AG04450 (cell line): ENCODE data around the gene PPDPF. TPM values are rescaled to one million over a fixed set of nuclear protein-coding genes. Genes with fewer than 3 reads are reported as not detected.

Experiments used
- CTCF ChIA-PET: fragments of 300-600, 350-600 bp; formaldehyde crosslinking; extraction: SDS; loops from one replicate; lab custom pipeline; 2022; ENCODE audit warnings: antibody characterized with exemption, inconsistent platforms; lab: Charles Lee
- POLR2A ChIA-PET: fragments of 350-600 bp; formaldehyde crosslinking; extraction: SDS; loops from one replicate; lab custom pipeline; 2021; ENCODE audit warnings: antibody characterized with exemption, inconsistent platforms; lab: Yijun Ruan, JAX
- DNase-seq: peaks from one replicate; pipeline ENCODE4 v3.0.0-alpha.2; 2011; ENCODE audit warnings: low read depth, low spot score
- H3K27ac ChIP-seq: one replicate; pipeline ENCODE4 v1.5.1; 2012; ENCODE audit warnings: low read depth, low read length, control low read depth
- H3K27me3 ChIP-seq: one replicate; pipeline ENCODE4 v1.6.0; 2012; ENCODE audit warnings: low read length; ENCODE audit not compliant: control insufficient read depth, insufficient read depth
- H3K4me3 ChIP-seq: 2 replicates; pipeline ENCODE4 v1.5.1; 2011; ENCODE audit warnings: mild to moderate bottlenecking, low read depth, low read length, control low read depth
- H3K9me3 ChIP-seq: 2 replicates; pipeline ENCODE4 v1.5.1; 2012; ENCODE audit warnings: low read length; ENCODE audit not compliant: control insufficient read depth, insufficient read depth
- CTCF ChIP-seq: IDR thresholded peaks from 2 replicates; pipeline ENCODE4 v1.5.1; 2011; ENCODE audit warnings: low read depth, low read length, control low read depth, inconsistent platforms
- polyA plus RNA-seq: library from polyadenylated mRNA; depleted of rRNA; stranded (reverse); fragments of >200 nt; gene quantifications from 2 replicates; pipeline ENCODE4 v1.2.3, GENCODE V29; 2011

The PPDPF gene
- polyA plus RNA-seq, 1 experiment: 13.5 TPM

DNA sequence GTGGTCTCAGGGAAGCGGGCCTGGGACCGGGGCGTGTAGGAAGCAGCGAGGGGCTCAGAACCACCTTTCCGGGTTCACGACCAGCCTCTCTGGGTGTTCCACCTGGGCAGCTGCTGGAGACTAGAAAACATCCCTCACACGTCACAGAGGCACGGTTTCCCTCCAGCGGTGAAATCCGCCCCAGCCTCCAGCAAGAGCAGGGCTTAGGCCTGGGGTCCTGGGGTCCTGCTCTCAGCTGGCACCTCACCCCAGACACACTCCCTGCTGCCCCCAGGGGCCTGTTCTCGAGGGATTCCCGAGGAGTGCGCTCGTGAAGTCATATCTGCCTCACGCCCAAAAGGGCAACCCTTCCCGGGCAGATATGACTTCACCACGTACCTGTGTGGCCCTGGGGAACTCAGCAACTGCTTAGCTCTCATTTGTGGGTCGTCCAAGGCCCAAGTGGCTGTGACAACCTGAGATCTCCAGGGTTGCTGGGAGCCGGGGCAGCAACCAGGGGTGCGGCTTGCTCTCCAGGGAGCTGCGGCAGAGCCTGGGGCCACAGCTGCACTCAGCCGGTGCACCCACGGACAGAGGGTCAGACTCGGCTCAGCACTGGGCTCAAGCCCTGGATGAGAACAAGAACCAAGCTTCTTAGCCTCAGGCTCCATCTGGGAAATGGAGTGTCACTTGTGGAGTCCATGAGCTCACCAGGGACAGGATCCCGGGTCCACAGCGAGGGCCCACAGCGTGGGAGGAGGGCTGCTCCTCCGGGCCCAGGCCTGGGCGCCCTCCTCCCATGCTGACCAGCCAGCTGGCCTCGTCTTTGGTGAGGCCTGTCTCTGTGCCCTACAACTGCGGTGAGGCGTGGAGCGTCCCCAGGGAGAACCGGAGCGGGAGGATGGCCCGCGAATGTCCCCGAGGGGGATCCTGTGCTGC, 34.1 kb downstream of the PPDPF start:
- Histone ChIP-seq H3K4me3 (peak overlapping the region; percentile 56), H3K9me3 (peaks cover 9% of the 10 kb centered on the region; the same call in 1 of the 2 replicates), H3K27me3 (peaks cover 2% of the 10 kb centered on the region), H3K27ac (no peak overlapping the region)
- no peak for TF ChIP-seq CTCF
- no peak for DNase-seq
- CTCF ChIA-PET: interaction anchor here (0.8 to 1.1 kb wide), 2 partner anchors 34 to 426 kb away, joined by 3 read pairs; partner anchors contain the start of genes PPDPF and PRPF6
- POLR2A ChIA-PET: no interaction called here

DNA sequence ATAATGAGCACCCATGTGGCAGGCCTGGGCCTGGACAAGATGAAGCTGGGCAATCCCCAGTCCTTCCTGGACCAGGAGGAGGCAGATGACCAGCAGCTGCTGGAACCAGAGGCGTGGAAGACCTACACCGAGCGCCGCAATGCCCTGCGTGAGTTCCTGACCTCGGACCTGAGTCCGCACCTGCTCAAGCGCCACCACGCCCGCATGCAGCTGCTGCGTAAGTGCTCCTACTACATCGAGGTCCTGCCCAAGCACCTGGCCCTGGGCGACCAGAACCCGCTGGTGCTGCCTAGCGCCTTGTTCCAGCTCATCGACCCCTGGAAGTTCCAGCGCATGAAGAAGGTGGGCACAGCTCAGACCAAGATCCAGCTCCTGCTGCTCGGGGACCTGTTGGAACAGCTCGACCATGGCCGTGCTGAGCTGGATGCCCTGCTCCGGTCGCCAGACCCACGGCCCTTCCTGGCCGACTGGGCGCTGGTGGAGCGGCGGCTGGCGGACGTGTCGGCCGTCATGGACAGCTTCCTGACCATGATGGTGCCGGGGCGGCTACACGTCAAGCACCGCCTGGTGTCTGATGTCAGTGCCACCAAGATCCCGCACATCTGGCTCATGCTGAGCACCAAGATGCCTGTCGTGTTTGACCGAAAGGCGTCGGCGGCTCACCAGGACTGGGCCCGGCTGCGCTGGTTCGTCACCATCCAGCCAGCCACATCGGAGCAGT, 35.3 kb downstream of the PPDPF start:
- Histone ChIP-seq H3K4me3 (no peak overlapping the region), H3K27ac (no peak overlapping the region), H3K9me3 (peaks cover 15% of the 10 kb centered on the region; the same call in 1 of the 2 replicates), H3K27me3 (peaks cover 2% of the 10 kb centered on the region)
- no peak for DNase-seq
- POLR2A ChIA-PET: no interaction called here
- TF ChIP-seq CTCF: no peak
- CTCF ChIA-PET: interaction anchor here (0.8 to 1.1 kb wide), 2 partner anchors 35 to 425 kb away, joined by 3 read pairs; partner anchors contain the start of genes PPDPF and PRPF6

- Histone ChIP-seq H3K4me3 (no peak overlapping the region), H3K27me3 (peaks cover 2% of the 10 kb centered on the region), H3K9me3 (peaks cover 15% of the 10 kb centered on the region; the same call in 1 of the 2 replicates), H3K27ac (no peak overlapping the region)
- CTCF ChIA-PET: no interaction called here
- no peak for DNase-seq
- POLR2A ChIA-PET: interaction anchor here (0.6 kb wide), 1 partner anchor 13 kb away, joined by 3 read pairs; no protein-coding TSS in a partner anchor
- TF ChIP-seq CTCF: no peak
These were observed 36.4 kb downstream of the PPDPF start for GRCh38 chr20:63556873-63557478.

DNA sequence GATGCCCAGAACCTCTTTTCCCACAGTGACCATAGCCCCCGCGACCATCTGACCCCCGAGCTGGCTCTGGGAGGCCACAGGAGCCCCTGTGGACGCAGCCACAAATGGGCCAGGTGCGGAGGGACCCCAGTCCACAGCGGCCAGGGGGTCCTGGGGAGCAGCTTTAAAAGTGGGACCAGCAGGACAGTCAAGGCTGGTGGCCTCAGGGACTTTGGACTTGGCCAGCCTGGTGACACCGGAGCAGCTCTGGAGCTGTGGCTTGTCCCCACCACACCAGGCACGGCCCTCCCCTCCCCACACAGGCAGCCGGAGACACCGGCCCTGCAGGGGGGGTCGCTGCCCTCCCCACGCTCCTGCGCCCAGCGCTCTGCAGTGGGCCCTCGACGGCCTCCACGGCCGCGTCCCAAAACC, 36.9 kb downstream of the PPDPF start:
- Histone ChIP-seq H3K4me3 (no peak overlapping the region), H3K27me3 (peaks cover 2% of the 10 kb centered on the region), H3K27ac (no peak overlapping the region), H3K9me3 (peaks cover 15% of the 10 kb centered on the region; the same call in 1 of the 2 replicates)
- DNase-seq: no peak
- no peak for TF ChIP-seq CTCF
- ChIA-PET CTCF (no interaction called here), POLR2A (interaction anchor here (0.6 kb wide), 1 partner anchor 14 kb away, joined by 3 read pairs; no protein-coding TSS in a partner anchor)
